Measurements from ENCODE around the gene PHF13.
"Not testable (repeated sequence)": the region's sequence is repeated elsewhere in the genome, so short reads cannot be mapped to it uniquely, and the experiment has no call there.

The PHF13 gene

GRCh38 chr1:6638226-6638625, 24.7 kb downstream of the PHF13 start:
- peaks cover 95% of the 10 kb centered on the region for H3K36me3 ChIP-seq (ENCODE audit: insufficient read depth, low read depth, low read length)
- H3K27me3 ChIP-seq (ENCODE audit: insufficient read depth, low read length) = no peaks in the 10 kb centered on the region
- H3K9ac ChIP-seq (ENCODE audit: low read depth, low read length) = no peak overlapping the region
- H3K4me1 ChIP-seq (ENCODE audit: insufficient read depth, low read length) = no peaks in the 10 kb centered on the region
- H3K27ac ChIP-seq (ENCODE audit: low read length) = no peak overlapping the region
- no peak overlapping the region for H3K4me3 ChIP-seq (ENCODE audit: low read length)
- no peaks in the 10 kb centered on the region for H3K9me3 ChIP-seq (ENCODE audit: insufficient read depth, low read depth, low read length)

GRCh38 chr1:6640867-6641266, 27.3 kb downstream of the PHF13 start:
- H3K36me3 ChIP-seq (ENCODE audit: insufficient read depth, low read depth, low read length) = peaks cover 93% of the 10 kb centered on the region
- not testable (repeated sequence) for H3K4me3 ChIP-seq (ENCODE audit: low read length); H3K27ac ChIP-seq (ENCODE audit: low read length); H3K9ac ChIP-seq (ENCODE audit: low read depth, low read length); H3K4me1 ChIP-seq (ENCODE audit: insufficient read depth, low read length); H3K27me3 ChIP-seq (ENCODE audit: insufficient read depth, low read length); H3K9me3 ChIP-seq (ENCODE audit: insufficient read depth, low read depth, low read length)

GRCh38 chr1:6645018-6645417, 31.5 kb downstream of the PHF13 start:
- H3K36me3 ChIP-seq (ENCODE audit: insufficient read depth, low read depth, low read length) = peaks cover 62% of the 10 kb centered on the region
- H3K9ac ChIP-seq (ENCODE audit: low read depth, low read length) = no peak overlapping the region
- no peak overlapping the region for H3K4me3 ChIP-seq (ENCODE audit: low read length)
- no peaks in the 10 kb centered on the region for H3K4me1 ChIP-seq (ENCODE audit: insufficient read depth, low read length)
- no peaks in the 10 kb centered on the region for H3K9me3 ChIP-seq (ENCODE audit: insufficient read depth, low read depth, low read length)
- no peak overlapping the region for H3K27ac ChIP-seq (ENCODE audit: low read length)
- no peaks in the 10 kb centered on the region for H3K27me3 ChIP-seq (ENCODE audit: insufficient read depth, low read length)

- Histone ChIP-seq H3K36me3 (ENCODE audit: insufficient read depth, low read depth, low read length) (peaks cover 61% of the 10 kb centered on the region), H3K4me1 (ENCODE audit: insufficient read depth, low read length) (no peaks in the 10 kb centered on the region), H3K27ac (ENCODE audit: low read length) (no peak overlapping the region), H3K9me3 (ENCODE audit: insufficient read depth, low read depth, low read length) (no peaks in the 10 kb centered on the region), H3K9ac (ENCODE audit: low read depth, low read length) (no peak overlapping the region), H3K4me3 (ENCODE audit: low read length) (no peak overlapping the region), H3K27me3 (ENCODE audit: insufficient read depth, low read length) (no peaks in the 10 kb centered on the region)
These were observed 33.1 kb downstream of the PHF13 start for GRCh38 chr1:6646499-6647148.

- Histone ChIP-seq H3K27me3 (ENCODE audit: insufficient read depth, low read length) (no peaks in the 10 kb centered on the region), H3K4me1 (ENCODE audit: insufficient read depth, low read length) (no peaks in the 10 kb centered on the region), H3K4me3 (ENCODE audit: low read length) (no peak overlapping the region), H3K9ac (ENCODE audit: low read depth, low read length) (no peak overlapping the region), H3K9me3 (ENCODE audit: insufficient read depth, low read depth, low read length) (no peaks in the 10 kb centered on the region), H3K36me3 (ENCODE audit: insufficient read depth, low read depth, low read length) (peaks cover 62% of the 10 kb centered on the region), H3K27ac (ENCODE audit: low read length) (no peak overlapping the region)
These were observed 35.0 kb downstream of the PHF13 start for GRCh38 chr1:6648556-6648955.

- Histone ChIP-seq H3K27ac (ENCODE audit: low read length) (no peak overlapping the region), H3K4me3 (ENCODE audit: low read length) (no peak overlapping the region), H3K9ac (ENCODE audit: low read depth, low read length) (no peak overlapping the region), H3K27me3 (ENCODE audit: insufficient read depth, low read length) (no peaks in the 10 kb centered on the region), H3K4me1 (ENCODE audit: insufficient read depth, low read length) (no peaks in the 10 kb centered on the region), H3K36me3 (ENCODE audit: insufficient read depth, low read depth, low read length) (peaks cover 51% of the 10 kb centered on the region), H3K9me3 (ENCODE audit: insufficient read depth, low read depth, low read length) (no peaks in the 10 kb centered on the region)
These were observed 38.4 kb downstream of the PHF13 start for GRCh38 chr1:6651909-6652308.

GRCh38 chr1:6652986-6653385, 39.5 kb downstream of the PHF13 start:
- Histone ChIP-seq H3K27ac (ENCODE audit: low read length) (no peak overlapping the region), H3K9me3 (ENCODE audit: insufficient read depth, low read depth, low read length) (no peaks in the 10 kb centered on the region), H3K9ac (ENCODE audit: low read depth, low read length) (no peak overlapping the region), H3K36me3 (ENCODE audit: insufficient read depth, low read depth, low read length) (peaks cover 57% of the 10 kb centered on the region), H3K4me3 (ENCODE audit: low read length) (no peak overlapping the region), H3K4me1 (ENCODE audit: insufficient read depth, low read length) (no peaks in the 10 kb centered on the region), H3K27me3 (ENCODE audit: insufficient read depth, low read length) (no peaks in the 10 kb centered on the region)

GRCh38 chr1:6653436-6654290, 40.1 kb downstream of the PHF13 start:
- Histone ChIP-seq H3K9ac (ENCODE audit: low read depth, low read length) (no peak overlapping the region), H3K27ac (ENCODE audit: low read length) (no peak overlapping the region), H3K36me3 (ENCODE audit: insufficient read depth, low read depth, low read length) (peaks cover 61% of the 10 kb centered on the region)

GRCh38 chr1:6657138-6657537, 43.6 kb downstream of the PHF13 start:
- Histone ChIP-seq H3K4me3 (ENCODE audit: low read length) (no peak overlapping the region), H3K27ac (ENCODE audit: low read length) (no peak overlapping the region), H3K36me3 (ENCODE audit: insufficient read depth, low read depth, low read length) (peaks cover 44% of the 10 kb centered on the region), H3K4me1 (ENCODE audit: insufficient read depth, low read length) (no peaks in the 10 kb centered on the region), H3K9ac (ENCODE audit: low read depth, low read length) (no peak overlapping the region), H3K9me3 (ENCODE audit: insufficient read depth, low read depth, low read length) (no peaks in the 10 kb centered on the region), H3K27me3 (ENCODE audit: insufficient read depth, low read length) (no peaks in the 10 kb centered on the region)

More at GRCh38 chr1:6653436-6654290, 40.1 kb downstream of the PHF13 start:
- H3K4me1 ChIP-seq (ENCODE audit: insufficient read depth, low read length) = no peaks in the 10 kb centered on the region
- H3K27me3 ChIP-seq (ENCODE audit: insufficient read depth, low read length) = no peaks in the 10 kb centered on the region
- H3K4me3 ChIP-seq (ENCODE audit: low read length) = no peak overlapping the region
- H3K9me3 ChIP-seq (ENCODE audit: insufficient read depth, low read depth, low read length) = no peaks in the 10 kb centered on the region

GRCh38 chr1:6658359-6659060, 45.0 kb downstream of the PHF13 start:
- Histone ChIP-seq H3K27me3 (ENCODE audit: insufficient read depth, low read length) (no peaks in the 10 kb centered on the region), H3K9me3 (ENCODE audit: insufficient read depth, low read depth, low read length) (no peaks in the 10 kb centered on the region), H3K27ac (ENCODE audit: low read length) (no peak overlapping the region), H3K4me3 (ENCODE audit: low read length) (no peak overlapping the region), H3K4me1 (ENCODE audit: insufficient read depth, low read length) (no peaks in the 10 kb centered on the region), H3K36me3 (ENCODE audit: insufficient read depth, low read depth, low read length) (peaks cover 36% of the 10 kb centered on the region), H3K9ac (ENCODE audit: low read depth, low read length) (no peak overlapping the region)

- H3K4me1 ChIP-seq (ENCODE audit: insufficient read depth, low read length) = no peaks in the 10 kb centered on the region
- H3K27ac ChIP-seq (ENCODE audit: low read length) = no peak overlapping the region
- H3K9me3 ChIP-seq (ENCODE audit: insufficient read depth, low read depth, low read length) = no peaks in the 10 kb centered on the region
- H3K9ac ChIP-seq (ENCODE audit: low read depth, low read length) = no peak overlapping the region
- peaks cover 34% of the 10 kb centered on the region for H3K36me3 ChIP-seq (ENCODE audit: insufficient read depth, low read depth, low read length)
- no peak overlapping the region for H3K4me3 ChIP-seq (ENCODE audit: low read length)
- no peaks in the 10 kb centered on the region for H3K27me3 ChIP-seq (ENCODE audit: insufficient read depth, low read length)
These were observed 47.0 kb downstream of the PHF13 start for GRCh38 chr1:6660415-6661049.
